HuH-7.5 (cell line): ENCODE measurements around the gene ARHGAP42.

Experiments
- DNase-seq: peaks from one replicate; pipeline ENCODE4 v3.0.0; 2011; ENCODE audit warnings: low spot score

Gene ARHGAP42

DNA sequence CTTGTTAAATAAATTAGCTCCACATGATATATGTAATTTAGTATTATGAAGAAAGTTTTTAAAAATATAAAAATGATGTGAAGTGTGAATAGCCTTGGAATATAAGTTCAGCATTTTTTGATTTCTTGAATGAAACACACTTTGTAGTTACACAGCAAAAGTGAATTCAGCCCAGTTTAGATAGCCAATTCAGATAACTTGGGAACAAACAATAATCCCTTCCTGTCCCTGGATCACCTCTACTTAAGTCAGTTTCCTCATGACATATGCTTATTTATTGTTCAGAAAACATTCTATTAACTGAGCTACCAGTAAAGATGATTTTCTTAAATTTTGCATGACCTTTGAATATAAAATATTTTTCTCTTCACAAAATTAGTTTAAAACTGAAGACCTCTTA is 335.2 kb downstream of the ARHGAP42 start:
- no peak for DNase-seq

DNA sequence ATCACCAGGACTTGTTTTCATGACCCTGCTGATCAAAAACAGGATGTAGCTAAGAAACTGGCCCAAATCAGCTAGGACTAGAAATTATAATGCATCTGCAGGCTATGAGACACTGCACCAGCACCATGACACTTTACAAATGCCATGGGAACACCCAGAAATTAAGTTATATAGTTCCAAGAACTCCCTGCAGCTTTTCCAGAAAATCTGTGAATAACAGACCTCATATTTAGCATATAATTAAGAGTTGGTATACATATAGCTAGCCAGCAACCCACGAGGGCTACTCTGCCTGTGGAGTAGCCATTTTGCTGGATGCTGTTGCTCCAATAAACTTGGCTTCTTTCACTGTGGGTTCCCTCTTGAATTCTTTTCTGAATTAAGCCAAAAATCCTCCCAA is 341.6 kb downstream of the ARHGAP42 start:
- DNase-seq: no peak

DNA sequence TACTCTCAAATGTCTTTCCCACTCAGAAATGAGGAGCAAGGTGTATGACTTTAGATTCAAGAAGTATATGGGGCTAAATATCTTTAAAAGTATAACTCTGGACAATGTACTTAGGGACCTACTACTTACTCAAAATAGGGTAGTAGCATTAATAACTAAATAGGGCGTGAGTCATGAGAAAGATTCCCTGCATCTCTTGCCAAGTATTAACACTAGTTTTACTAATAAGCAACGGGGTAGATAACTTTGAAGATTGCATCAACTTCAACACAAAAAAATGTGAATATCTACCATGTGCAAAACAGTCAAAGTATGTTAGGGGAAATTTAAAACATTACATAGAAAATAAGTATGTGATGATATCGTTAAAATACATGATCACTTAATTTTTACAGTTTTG is 342.9 kb downstream of the ARHGAP42 start:
- no peak for DNase-seq

DNA sequence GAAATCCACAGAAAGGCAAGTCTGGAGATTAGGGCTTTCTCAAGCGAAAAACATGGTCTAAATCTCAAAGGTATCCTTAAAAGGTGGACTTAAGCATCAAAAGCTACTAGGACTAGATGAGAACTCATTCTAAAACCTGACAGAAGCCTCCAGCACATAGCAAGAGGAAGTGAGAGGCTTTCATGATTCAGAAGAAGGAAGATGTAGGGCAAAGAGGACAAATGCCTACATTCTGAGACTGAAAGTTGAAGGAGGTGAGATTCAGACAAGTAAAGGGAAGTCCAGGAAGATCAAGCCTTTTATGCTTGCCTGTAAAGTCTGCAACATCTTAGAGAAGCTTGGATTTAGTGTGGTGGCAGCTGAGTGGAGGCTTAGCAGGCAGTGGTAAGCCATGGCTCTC is 343.6 kb downstream of the ARHGAP42 start:
- DNase-seq: no peak

DNA sequence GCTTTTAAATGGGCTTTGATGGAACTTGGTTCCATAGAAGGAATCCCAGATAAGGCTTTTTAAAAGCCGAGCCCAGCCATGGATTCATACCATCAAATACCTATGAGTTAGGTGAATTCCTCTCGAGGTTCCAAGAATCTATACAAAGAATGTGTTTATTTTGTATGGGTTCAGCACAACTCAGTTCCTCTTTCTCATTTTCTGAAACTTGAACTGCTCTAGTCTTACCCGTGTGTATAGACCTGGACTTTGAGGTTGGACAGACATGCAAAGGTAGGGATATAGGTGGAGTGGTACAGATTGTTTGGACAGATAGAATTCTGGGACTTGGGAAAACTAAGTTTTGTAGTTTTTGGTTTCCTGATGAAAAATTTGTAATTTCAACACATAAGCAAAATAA is 344.6 kb downstream of the ARHGAP42 start:
- DNase-seq: no peak

DNA sequence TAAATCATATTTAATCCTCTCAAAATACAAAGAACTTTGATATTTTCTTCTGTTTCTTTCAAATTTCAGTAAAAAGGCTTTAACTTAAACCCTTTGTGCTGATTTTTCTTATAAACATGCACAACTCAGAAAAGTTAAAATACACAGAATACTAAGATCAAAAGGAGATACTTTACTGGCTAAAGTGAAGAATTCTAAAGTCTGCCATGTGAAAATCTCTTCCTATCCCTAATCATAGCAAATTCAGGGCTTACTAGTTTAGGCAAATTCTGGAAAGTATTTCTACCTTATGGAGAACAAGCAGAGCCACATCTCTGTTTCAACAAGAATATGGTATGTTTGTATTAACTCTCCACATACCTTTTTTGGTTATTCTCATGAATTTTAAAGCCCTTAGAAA is 345.9 kb downstream of the ARHGAP42 start:
- no peak for DNase-seq

DNA sequence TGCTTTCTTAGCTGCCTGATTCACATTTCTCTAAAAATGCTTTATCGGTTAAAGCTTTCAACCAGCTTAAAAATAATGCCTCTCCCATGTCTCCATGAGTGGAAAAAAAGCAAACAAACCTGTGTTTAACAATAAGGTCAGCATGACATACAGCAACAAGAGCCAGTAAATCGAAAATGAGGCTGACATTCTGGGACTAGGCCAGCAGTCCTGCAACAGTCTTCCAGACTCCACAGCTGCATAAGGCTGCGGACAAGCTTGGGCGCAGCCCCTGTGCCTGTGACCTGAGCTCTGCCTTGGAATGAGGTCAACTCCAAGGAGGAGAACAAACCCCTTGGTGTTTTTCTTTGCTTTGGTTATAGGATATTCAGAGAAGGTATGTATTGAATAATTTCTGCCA is 347.0 kb downstream of the ARHGAP42 start:
- DNase-seq: no peak

DNA sequence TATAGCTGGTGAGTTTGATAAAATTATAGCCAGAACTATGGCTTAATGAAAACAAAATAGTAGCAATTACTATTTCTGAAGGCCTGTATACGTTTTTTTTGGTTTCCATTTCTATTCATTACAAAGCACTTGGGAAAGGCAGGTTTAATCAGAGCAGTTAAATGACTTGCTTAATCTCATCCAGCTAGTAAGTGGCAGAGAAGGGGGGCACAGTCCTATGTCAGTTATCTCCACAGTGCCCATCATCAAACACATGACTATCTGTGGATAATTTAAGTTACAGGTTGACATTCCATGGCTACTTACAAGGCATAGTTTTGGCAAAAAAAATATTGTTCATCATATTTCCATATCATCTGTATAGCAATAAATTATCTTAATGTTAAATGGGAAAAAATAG is 348.8 kb downstream of the ARHGAP42 start:
- no peak for DNase-seq
